Ovary (tissue), 3 donors: Measurements from ENCODE around the gene CRACR2A.

Source experiments
- CTCF ChIP-seq, 3 donors: fragments of 450-650 bp in 2 of 3; fragments of 200-600 bp in 1 of 3; IDR thresholded peaks; one replicate each; pipeline versions ENCODE4 v1.5.1 to v1.8.0; 2016 to 2022; ENCODE audit warnings: antibody characterized with exemption in 3 of 3, mild to moderate bottlenecking in 1 of 3
- EP300 ChIP-seq: sonication (generic); formaldehyde crosslinking; IDR thresholded peaks from one replicate; pipeline ENCODE4 v1.6.1; 2017; ENCODE audit warnings: antibody characterized with exemption
- POLR2A ChIP-seq: fragments of 450-650 bp; IDR thresholded peaks from one replicate; pipeline ENCODE4 v1.6.1; 2017; ENCODE audit warnings: antibody characterized with exemption, mild to moderate bottlenecking, moderate library complexity
- donor health status: DM: no; HTN: no; CAD: no.

GRCh38 chr12:3713947-3714346, 39.0 kb downstream of the CRACR2A start:
- TF ChIP-seq CTCF (IDR thresholded peaks at IDR 0.05): no peak
- TF ChIP-seq POLR2A: no peak
- TF ChIP-seq EP300: no peak
